GM12865 (cell line): ENCODE measurements around the gene DNAJC6.

Experiments used
- DNase-seq: peaks from one replicate; pipeline ENCODE4 v3.0.0; 2010; ENCODE audit warnings: low read depth
- H3K4me3 ChIP-seq: 2 replicates; pipeline ENCODE4 v1.5.1; 2011; ENCODE audit warnings: mild to moderate bottlenecking, low read depth, low read length, control low read depth
- CTCF ChIP-seq: IDR thresholded peaks from 2 replicates; pipeline ENCODE4 v1.5.1; 2011; ENCODE audit warnings: low read length, control low read depth, low read depth, inconsistent platforms; ENCODE audit not compliant: insufficient read depth; ENCODE audit errors: missing control alignments

Gene DNAJC6

GRCh38 chr1:65292861-65293593, 16.3 kb upstream of the DNAJC6 start:
- DNase-seq, result no peak
- TF ChIP-seq CTCF, result no peak
- no peak overlapping the region for H3K4me3 ChIP-seq

- H3K4me3 ChIP-seq, result no peak overlapping the region
- DNase-seq, result no peak
- no peak for TF ChIP-seq CTCF
Observed at GRCh38 chr1:65297706-65298105, 11.6 kb upstream of the DNAJC6 start.

- DNase-seq, result no peak
- no peak overlapping the region for H3K4me3 ChIP-seq
- TF ChIP-seq CTCF, result no peak
Observed at GRCh38 chr1:65299328-65299727, 10.0 kb upstream of the DNAJC6 start.

- no peak for DNase-seq
- no peak overlapping the region for H3K4me3 ChIP-seq
- no peak for TF ChIP-seq CTCF
Observed at GRCh38 chr1:65308781-65309303, 501 bp upstream of the DNAJC6 start.

- TF ChIP-seq CTCF, result no peak
Observed at GRCh38 chr1:65310078-65310587, 790 bp downstream of the DNAJC6 start.

GRCh38 chr1:65311760-65312159, 2.4 kb downstream of the DNAJC6 start:
- TF ChIP-seq CTCF, result no peak
- H3K4me3 ChIP-seq, result no peak overlapping the region
- no peak for DNase-seq

More at GRCh38 chr1:65310078-65310587, 790 bp downstream of the DNAJC6 start:
- DNase-seq, result no peak
- H3K4me3 ChIP-seq, result no peak overlapping the region
